PC-9 (cell line): ENCODE data around the gene INTS11. TPM values are rescaled to one million over a fixed set of nuclear protein-coding genes. Genes with fewer than 3 reads are reported as not detected.

Experiments
- BruUV-seq: library from RNA; stranded (reverse); fragments of 400-500 nt; replicated peaks from 2 replicates; lab custom pipeline; 2021; lab: Mats Ljungman, UMichigan
- CTCF ChIA-PET: fragments of 300-600 bp; sonication (Branson Sonifier 250); formaldehyde crosslinking; loops from one replicate; lab custom pipeline; 2022; ENCODE audit warnings: antibody characterized with exemption; lab: Charles Lee
- POLR2A ChIA-PET: fragments of 300-600 bp; sonication (Branson Sonifier 250); formaldehyde crosslinking; loops from one replicate; lab custom pipeline; 2022; ENCODE audit warnings: antibody characterized with exemption; ENCODE audit not compliant: unreplicated experiment; lab: Charles Lee
- DNase-seq, 2 experiments: peaks; one replicate each; pipeline versions ENCODE4 v3.0.0 to v3.0.0-alpha.2; 2015 to 2022; ENCODE audit warnings: mixed read lengths in 1 of 2
- H2AFZ ChIP-seq: fragments of 200-600 bp; sonication (generic); 2 replicates; pipeline ENCODE4 v1.8.1; 2017; ENCODE audit warnings: antibody characterized with exemption
- H3F3A ChIP-seq: fragments of 200-600 bp; sonication (generic); 2 replicates; pipeline ENCODE4 v1.8.1; 2017; ENCODE audit warnings: antibody characterized with exemption, mild to moderate bottlenecking, low read depth; ENCODE audit not compliant: insufficient read depth
- H3K27ac ChIP-seq: fragments of 200-600 bp; sonication (generic); 2 replicates; pipeline ENCODE4 v1.6.1; 2016; ENCODE audit warnings: mixed run types
- H3K27me3 ChIP-seq: fragments of 200-600 bp; sonication (generic); 2 replicates; pipeline ENCODE4 v1.6.1; 2016; ENCODE audit warnings: low read depth, mixed run types; ENCODE audit not compliant: insufficient read depth
- H3K36me3 ChIP-seq: fragments of 200-600 bp; sonication (generic); 2 replicates; pipeline ENCODE4 v1.6.1; 2016; ENCODE audit warnings: low read depth, mixed run types
- H3K4me1 ChIP-seq: fragments of 200-600 bp; sonication (generic); replicated peaks from 2 replicates; pipeline ENCODE4 v1.6.1; 2016; ENCODE audit warnings: mixed run types; ENCODE audit not compliant: insufficient read depth
- H3K4me2 ChIP-seq: fragments of 200-600 bp; sonication (generic); 2 replicates; pipeline ENCODE4 v1.6.1; 2017; ENCODE audit warnings: mixed run types
- H3K4me3 ChIP-seq: fragments of 200-600 bp; sonication (generic); 2 replicates; pipeline ENCODE4 v1.6.1; 2016; ENCODE audit warnings: mixed run types
- H3K79me2 ChIP-seq: fragments of 200-600 bp; sonication (generic); 2 replicates; pipeline ENCODE4 v1.6.1; 2017; ENCODE audit warnings: low read depth, mixed run types
- H3K9me2 ChIP-seq: fragments of 200-600 bp; sonication (generic); 2 replicates; pipeline ENCODE4 v1.8.1; 2017; ENCODE audit warnings: mild to moderate bottlenecking; ENCODE audit not compliant: insufficient read depth
- H3K9me3 ChIP-seq: fragments of 200-600 bp; sonication (generic); 2 replicates; pipeline ENCODE4 v1.8.1; 2016; ENCODE audit warnings: low read depth; ENCODE audit not compliant: insufficient read depth
- H4K20me1 ChIP-seq: fragments of 200-600 bp; sonication (generic); 2 replicates; pipeline ENCODE4 v1.8.1; 2017; ENCODE audit not compliant: insufficient read depth
- CTCF ChIP-seq: fragments of 200-600 bp; sonication (generic); conservative IDR thresholded peaks from 2 replicates; pipeline ENCODE4 v1.6.1; 2017; ENCODE audit warnings: mixed run types, antibody characterized with exemption, mild to moderate bottlenecking, moderate library complexity
- EZH2 ChIP-seq: fragments of 200-600 bp; sonication (generic); IDR thresholded peaks from 2 replicates; pipeline ENCODE4 v1.8.0; 2017; ENCODE audit warnings: antibody characterized with exemption, low read depth
- intact Hi-C: fragments of 100-400 bp; cut with micrococcal nuclease; formaldehyde crosslinking; loops from one replicate; pipeline ENCODE4 v1.10.0; 2022; ENCODE audit not compliant: unreplicated experiment
- total RNA-seq: library from RNA; stranded (reverse); gene quantifications from 2 replicates; pipeline ENCODE4 v1.2.3, GENCODE V29; 2021

Gene INTS11
- total RNA-seq, 1 experiment from 2014 or later = 130 TPM

DNA sequence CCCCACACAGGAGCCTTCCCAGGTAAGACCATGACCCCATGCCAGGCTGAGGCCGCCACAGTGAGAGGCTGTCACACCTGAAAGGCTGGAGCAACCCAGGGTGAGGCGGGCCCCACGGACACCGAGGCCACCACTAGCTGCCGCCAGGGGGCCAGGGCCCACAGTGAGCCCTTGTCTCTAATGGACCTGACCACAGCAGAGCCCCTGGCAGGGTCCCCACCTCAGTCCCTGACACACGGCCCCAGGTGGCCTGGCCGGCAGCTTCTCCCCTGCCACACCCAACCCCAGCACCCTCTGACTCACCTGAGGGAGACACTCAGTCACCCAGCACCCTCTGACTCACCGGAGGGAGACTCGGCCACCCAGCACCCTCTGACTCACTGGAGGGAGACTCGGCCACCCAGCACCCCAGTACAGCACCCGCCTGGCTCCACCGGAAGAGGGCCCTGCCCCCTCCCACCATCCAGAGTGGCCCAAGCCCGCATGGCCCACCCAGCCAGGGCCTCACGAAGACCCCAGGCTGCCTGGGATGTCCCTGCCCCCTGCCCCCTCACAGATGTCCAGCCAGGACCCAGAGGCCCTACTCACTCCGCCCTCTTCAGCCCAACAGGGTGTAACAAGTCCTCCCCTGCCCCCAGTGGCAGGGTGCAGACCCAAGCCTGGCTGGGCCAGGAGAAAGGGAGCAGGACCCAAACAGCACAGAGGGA is 20.3 kb upstream of the INTS11 start:
- H3K79me2 ChIP-seq = peaks cover 76% of the 10 kb centered on the region

DNA sequence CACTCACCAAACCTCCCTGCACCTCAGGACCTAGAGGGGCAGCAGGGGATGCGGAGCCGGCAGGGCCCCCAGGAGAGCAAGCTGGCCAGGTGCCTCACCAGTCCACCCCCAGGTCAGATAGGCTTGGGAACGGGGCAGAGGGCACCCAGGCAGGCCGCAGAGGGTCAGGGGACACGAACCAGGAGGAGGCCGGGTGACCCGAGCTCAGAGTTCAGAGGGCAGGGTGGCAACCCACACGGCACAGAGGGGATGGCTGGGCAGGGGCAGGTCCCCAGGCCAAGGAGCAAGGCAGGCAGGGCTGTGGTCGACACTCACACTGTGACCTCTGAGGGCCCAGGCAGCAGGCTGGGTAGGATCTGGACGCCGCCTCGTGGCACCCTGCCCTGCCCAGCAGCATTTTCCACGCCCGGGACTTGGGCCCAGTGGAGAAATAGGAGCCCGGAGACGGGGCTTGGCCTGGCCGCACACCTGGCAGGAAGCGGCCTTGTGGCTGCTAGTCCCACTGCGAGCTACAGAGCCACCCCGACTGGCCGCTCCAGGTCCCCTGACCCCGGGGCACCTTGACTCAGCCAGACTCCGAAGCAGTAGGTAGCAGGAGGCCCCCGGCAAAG is 19.5 kb upstream of the INTS11 start:
- no peak overlapping the region for H2AFZ ChIP-seq
- H3K4me1 ChIP-seq = peaks cover 51% of the 10 kb centered on the region
- H3K9me3 ChIP-seq = no peaks in the 10 kb centered on the region
- H3K4me3 ChIP-seq = peak overlapping the region; percentile 32; the same call in 1 of the 2 replicates
- ChIA-PET POLR2A (interaction anchor here (0.6 kb wide), 1 partner anchor 31 kb away, joined by 6 read pairs; the partner anchor contains the start of gene AURKAIP1), CTCF (interaction anchor here (0.6 kb wide), 1 partner anchor 155 kb away, joined by 6 read pairs; no protein-coding TSS in a partner anchor)
- no peaks in the 10 kb centered on the region for H3K27me3 ChIP-seq
- H3F3A ChIP-seq = peaks cover 67% of the 10 kb centered on the region
- peaks cover 76% of the 10 kb centered on the region for H3K79me2 ChIP-seq
- TF ChIP-seq CTCF (no peak), EZH2 (no peak)
- DNase-seq = peak; percentile 88
- H3K36me3 ChIP-seq = peaks cover 10% of the 10 kb centered on the region; the same call in 1 of the 2 replicates
- peak overlapping the region; percentile 92 for H3K27ac ChIP-seq
- intact Hi-C loops = loop anchor here (1.0 to 10.0 kb wide), 5 partner anchors 13 to 161 kb away; partner anchors contain the start of genes TAS1R3 and VWA1
- TSS peak; percentile 17 for BruUV-seq
- H3K9me2 ChIP-seq = no peaks in the 10 kb centered on the region
- H4K20me1 ChIP-seq = no peaks in the 10 kb centered on the region
- peak overlapping the region; percentile 93 for H3K4me2 ChIP-seq

More for the DNA sequence above, 20.3 kb upstream of the INTS11 start:
- ChIA-PET POLR2A (no interaction called here), CTCF (interaction anchor here (0.6 kb wide), 1 partner anchor 154 kb away, joined by 6 read pairs; no protein-coding TSS in a partner anchor)
- no peak overlapping the region for H2AFZ ChIP-seq
- intact Hi-C loops = loop anchor here (1.0 to 10.0 kb wide), 6 partner anchors 14 to 160 kb away; partner anchors contain the start of genes TAS1R3, UBE2J2 and VWA1
- peak; percentile 79 for TF ChIP-seq CTCF
- no peak for TF ChIP-seq EZH2
- peak; percentile 96 to 98 for DNase-seq
- H3K9me2 ChIP-seq = no peaks in the 10 kb centered on the region
- H3K4me2 ChIP-seq = peak overlapping the region; percentile 93
- BruUV-seq = no TSS peak
- peak overlapping the region; percentile 92 for H3K27ac ChIP-seq
- H4K20me1 ChIP-seq = no peaks in the 10 kb centered on the region
- no peaks in the 10 kb centered on the region for H3K27me3 ChIP-seq
- no peaks in the 10 kb centered on the region for H3K9me3 ChIP-seq
- H3K36me3 ChIP-seq = peaks cover 10% of the 10 kb centered on the region; the same call in 1 of the 2 replicates
- peaks cover 51% of the 10 kb centered on the region for H3K4me1 ChIP-seq
- peaks cover 67% of the 10 kb centered on the region for H3F3A ChIP-seq
- peak overlapping the region; percentile 85; the same call in 1 of the 2 replicates for H3K4me3 ChIP-seq

DNA sequence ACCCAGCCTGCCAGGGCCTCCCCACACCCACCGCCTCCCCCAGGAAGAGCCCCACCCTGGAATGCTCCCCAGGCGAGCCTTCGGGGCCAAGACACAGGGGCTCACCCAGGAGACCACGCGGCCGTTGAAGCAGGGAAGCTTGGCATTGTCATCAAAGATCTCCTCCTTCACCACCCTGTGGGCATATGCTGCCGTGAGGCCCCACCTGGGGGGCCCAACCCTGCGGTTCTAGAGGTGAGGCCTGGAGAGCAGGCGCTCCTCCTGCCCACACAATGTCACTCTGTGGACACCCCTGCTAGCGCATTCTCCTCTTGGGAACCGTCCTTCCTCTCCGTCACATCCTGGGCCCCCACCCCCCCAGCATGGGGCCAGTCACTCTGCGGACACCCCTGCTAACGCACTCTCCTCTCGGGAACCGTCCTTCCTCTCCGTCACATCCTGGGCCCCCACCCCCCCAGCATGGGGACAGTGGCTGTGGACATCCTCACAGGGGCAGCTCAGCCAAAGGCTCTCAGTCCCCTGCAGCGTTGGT is 18.2 kb upstream of the INTS11 start:
- Histone ChIP-seq H3K27me3 (no peaks in the 10 kb centered on the region), H3K4me1 (peaks cover 51% of the 10 kb centered on the region), H3K9me3 (no peaks in the 10 kb centered on the region), H3K4me3 (no peak overlapping the region), H3F3A (peaks cover 60% of the 10 kb centered on the region), H3K9me2 (no peaks in the 10 kb centered on the region), H3K27ac (peak overlapping the region; percentile 92), H3K4me2 (peak overlapping the region; percentile 93; the same call in 1 of the 2 replicates), H3K36me3 (peaks cover 10% of the 10 kb centered on the region; the same call in 1 of the 2 replicates), H4K20me1 (no peaks in the 10 kb centered on the region), H2AFZ (no peak overlapping the region), H3K79me2 (peaks cover 64% of the 10 kb centered on the region)
- POLR2A ChIA-PET = no interaction called here
- no TSS peak for BruUV-seq
- no peak for DNase-seq
- TF ChIP-seq EZH2 (no peak), CTCF (no peak)
- intact Hi-C loops = loop anchor here (10.0 kb wide), 1 partner anchor 92 kb away; the partner anchor contains the start of gene VWA1
- CTCF ChIA-PET = interaction anchor here (0.6 kb wide), 1 partner anchor 33 kb away, joined by 3 read pairs; no protein-coding TSS in a partner anchor
